A549 (cell line): Measurements from ENCODE around the gene HTR6. TPM values are rescaled to one million over a fixed set of nuclear protein-coding genes. Genes with fewer than 3 reads are reported as not detected.
"Not testable (repeated sequence)": the region's sequence is repeated elsewhere in the genome, so short reads cannot be mapped to it uniquely, and the experiment has no call there.

Experiments used
- ATAC-seq, 2 experiments: fragments of 200-7000 bp in 1 of 2; fragments of >200 bp in 1 of 2; cut with Nextera tagmentation in 1 of 2; cut with Tn5 transposase in 1 of 2; 3 replicates each; pipeline versions ENCODE4 v1.8.0 to v1.9.1; 2018 to 2020; ENCODE audit warnings: mild to moderate bottlenecking in 1 of 2, moderate library complexity in 1 of 2
- CTCF ChIA-PET: fragments of 300-600 bp; sonication (Branson Sonifier 250); formaldehyde crosslinking; extraction: SDS; loops from one replicate; lab custom pipeline; 2021; ENCODE audit warnings: antibody characterized with exemption, inconsistent platforms; lab: Yijun Ruan, JAX
- POLR2A ChIA-PET: fragments of 350-600 bp; formaldehyde crosslinking; extraction: SDS; loops from one replicate; lab custom pipeline; 2021; ENCODE audit warnings: antibody characterized with exemption, inconsistent platforms; lab: Yijun Ruan, JAX
- DNase-seq, 2 experiments: peaks; one replicate each; pipeline versions ENCODE4 v3.0.0 to v3.0.0-alpha.2; 2011 to 2016; ENCODE audit warnings: low read depth in 1 of 2, low spot score in 1 of 2
- FAIRE-seq: peaks from 2 replicates; lab custom pipeline; 2011; peaks lifted over from hg19 to GRCh38; lab: Jason Lieb, UNC
- H3K27ac ChIP-seq, 2 experiments: fragments of >200 bp; sonication (Bioruptor Twin); formaldehyde crosslinking; 3 replicates each; pipeline ENCODE4 v1.5.1; 2016 to 2017
- H3K4me1 ChIP-seq: fragments of >200 bp; sonication (Bioruptor Twin); formaldehyde crosslinking; 3 replicates; pipeline ENCODE4 v1.6.1; 2016
- H3K4me2 ChIP-seq: fragments of >200 bp; sonication (Bioruptor Twin); formaldehyde crosslinking; 3 replicates; pipeline ENCODE4 v1.6.1; 2016
- H3K4me3 ChIP-seq: fragments of >200 bp; sonication (Bioruptor Twin); formaldehyde crosslinking; 3 replicates; pipeline ENCODE4 v1.5.1; 2016
- H3K9me3 ChIP-seq: fragments of >200 bp; sonication (Bioruptor Twin); formaldehyde crosslinking; 3 replicates; pipeline ENCODE4 v1.6.1; 2016
- CBX8 ChIP-seq: fragments of 200-600 bp; sonication (generic); IDR thresholded peaks from 2 replicates; pipeline ENCODE4 v1.6.1; 2016
- CEBPB ChIP-seq, 2 experiments: fragments of >200 bp in 1 of 2; sonication (Bioruptor Twin) in 1 of 2; formaldehyde crosslinking in 1 of 2; IDR thresholded peaks; 2 replicates each; pipeline ENCODE4 v1.6.1; 2012 to 2016
- EHF ChIP-seq: fragments of 250-450 bp; sonication (Bioruptor Pico); IDR thresholded peaks from 2 replicates; pipeline ENCODE4 v1.5.0; 2020; ENCODE audit warnings: mild to moderate bottlenecking
- EHMT2 ChIP-seq: fragments of 200-600 bp; sonication (generic); IDR thresholded peaks from 2 replicates; pipeline ENCODE4 v1.6.1; 2016; ENCODE audit warnings: antibody characterized with exemption, low read depth, mild to moderate bottlenecking, moderate library complexity
- EP300 ChIP-seq, 2 experiments: fragments of >200 bp; sonication (Bioruptor Twin); formaldehyde crosslinking; IDR thresholded peaks; 2 replicates in 1 of 2; 3 replicates in 1 of 2; pipeline ENCODE4 v1.6.1; 2016 to 2017
- ESRRA ChIP-seq: fragments of 150-350 bp; IDR thresholded peaks from 2 replicates; pipeline ENCODE4 v1.6.1; 2014; ENCODE audit warnings: mild to moderate bottlenecking, low read length, borderline replicate concordance
- FOXS1 ChIP-seq: fragments of 250-450 bp; sonication (Bioruptor Pico); IDR thresholded peaks from 2 replicates; pipeline ENCODE4 v1.5.0; 2020; ENCODE audit warnings: mild to moderate bottlenecking, moderate library complexity
- GATA3 ChIP-seq: IDR thresholded peaks from 2 replicates; pipeline ENCODE4 v1.6.1; 2012; ENCODE audit warnings: borderline replicate concordance
- HOXA7 ChIP-seq: fragments of 250-450 bp; sonication (Bioruptor Pico); IDR thresholded peaks from 2 replicates; pipeline ENCODE4 v1.5.0; 2020; ENCODE audit warnings: mild to moderate bottlenecking, moderate library complexity
- HOXB13 ChIP-seq: fragments of 250-450 bp; sonication (Bioruptor Pico); IDR thresholded peaks from 2 replicates; pipeline ENCODE4 v1.5.0; 2020; ENCODE audit warnings: low read depth, mild to moderate bottlenecking, moderate library complexity
- JUN ChIP-seq, 2 experiments: fragments of >200 bp; sonication (Bioruptor Twin); formaldehyde crosslinking; IDR thresholded peaks; 2 replicates in 1 of 2; 3 replicates in 1 of 2; pipeline ENCODE4 v1.6.1; 2016 to 2017
- JUNB ChIP-seq: fragments of >200 bp; sonication (Bioruptor Twin); formaldehyde crosslinking; IDR thresholded peaks from 2 replicates; pipeline ENCODE4 v1.6.1; 2016
- KDM5A ChIP-seq: fragments of 200-600 bp; sonication (generic); IDR thresholded peaks from 2 replicates; pipeline ENCODE4 v1.6.1; 2016; ENCODE audit warnings: antibody characterized with exemption, mild to moderate bottlenecking
- NFE2L2 ChIP-seq: fragments of 150-350 bp; conservative IDR thresholded peaks from 2 replicates; pipeline ENCODE4 v1.6.1; 2014; ENCODE audit warnings: low read length
- NPAS2 ChIP-seq: fragments of 250-450 bp; sonication (Bioruptor Pico); IDR thresholded peaks from 2 replicates; pipeline ENCODE4 v1.8.0; 2022; ENCODE audit warnings: mild to moderate bottlenecking, moderate library complexity, borderline replicate concordance
- PBX3 ChIP-seq: IDR thresholded peaks from 2 replicates; pipeline ENCODE4 v1.6.1; 2012
- RAD21 ChIP-seq, 2 experiments: fragments of >200 bp in 1 of 2; sonication (Bioruptor Twin) in 1 of 2; formaldehyde crosslinking in 1 of 2; IDR thresholded peaks in 1 of 2; conservative IDR thresholded peaks in 1 of 2; 2 replicates in 1 of 2; 3 replicates in 1 of 2; pipeline ENCODE4 v1.6.1; 2012 to 2018; ENCODE audit warnings: inconsistent platforms in 1 of 2
- RCOR1 ChIP-seq: fragments of 150-350 bp; IDR thresholded peaks from 2 replicates; pipeline ENCODE4 v1.6.1; 2014; ENCODE audit warnings: antibody characterized with exemption, low read length, low read depth
- SMC3 ChIP-seq: fragments of >200 bp; sonication (Bioruptor Twin); formaldehyde crosslinking; IDR thresholded peaks from 3 replicates; pipeline ENCODE4 v1.6.1; 2018; ENCODE audit warnings: inconsistent platforms
- TP53 ChIP-seq: fragments of 250-450 bp; sonication (Bioruptor Pico); IDR thresholded peaks from 2 replicates; pipeline ENCODE4 v1.5.0; 2021; ENCODE audit warnings: mild to moderate bottlenecking, moderate library complexity
- ZSCAN20 ChIP-seq: fragments of 250-450 bp; sonication (Bioruptor Pico); IDR thresholded peaks from 2 replicates; pipeline ENCODE4 v1.8.0; 2022; ENCODE audit warnings: mild to moderate bottlenecking, moderate library complexity
- WGBS: methylation state at CpG from one replicate; pipeline ENCODE4 v1.1.6; 2017; ENCODE audit errors: missing lambda C conversion rate; 5-methylcytosine and 5-hydroxymethylcytosine counted together
- polyA plus RNA-seq, 4 experiments: library from polyadenylated mRNA; depleted of rRNA in 3 of 4; stranded (reverse); fragments of >200 nt; fragmentation: RNase III in 1 of 4; extraction: RNeasy Plus Mini Kit Qiagen cat#74134 plus additional on column Dnase treatment in 1 of 4; gene quantifications; 2 replicates in 3 of 4; 3 replicates in 1 of 4; pipeline ENCODE4 v1.2.3, GENCODE V29; 2011 to 2017

The HTR6 gene
- polyA plus RNA-seq, 2 of the 4 experiments (the other 2 are of a cell fraction): 0.21 TPM; not detected in 1

- ATAC-seq (no peak), FAIRE-seq (no peak), DNase-seq (no peak)
- H3K4me2 ChIP-seq: no peak overlapping the region
- CTCF ChIA-PET: interaction anchor here (1.6 kb wide), 1 partner anchor 25 kb away, joined by 6 read pairs; no protein-coding TSS in a partner anchor
- POLR2A ChIA-PET: no interaction called here
- H3K4me1 ChIP-seq: no peaks in the 10 kb centered on the region
- no peak overlapping the region for H3K4me3 ChIP-seq
- WGBS: 94% methylated on average over 4 of the region's 4 CpGs
- no peak for TF ChIP-seq EP300 (IDR thresholded peaks at IDR 0.05)
- no peak for TF ChIP-seq FOXS1 (CRISPR knock-in tag)
- no peak for TF ChIP-seq CBX8
- TF ChIP-seq KDM5A: no peak
- no peak for TF ChIP-seq NFE2L2
- no peak for TF ChIP-seq HOXA7
- no peak for TF ChIP-seq ESRRA
- TF ChIP-seq JUN (IDR thresholded peaks at IDR 0.05): no peak
- TF ChIP-seq NPAS2 (CRISPR knock-in tag): no peak
- TF ChIP-seq SMC3: no peak
- no peaks in the 10 kb centered on the region for H3K9me3 ChIP-seq
- no peak overlapping the region for H3K27ac ChIP-seq
These were observed 35.3 kb upstream of the HTR6 start for GRCh38 chr1:19629357-19629756.

- H3K4me2 ChIP-seq, DNase-seq, POLR2A ChIA-PET, H3K27ac ChIP-seq, ATAC-seq, H3K4me3 ChIP-seq, H3K4me1 ChIP-seq, FAIRE-seq, H3K9me3 ChIP-seq: not testable (repeated sequence)
- 88% methylated on average over 1 of the region's 1 CpG for WGBS
- CTCF ChIA-PET: interaction anchor here (1.0 to 1.2 kb wide), 4 partner anchors 11 to 142 kb away, joined by 3 to 6 read pairs (median 4); no protein-coding TSS in a partner anchor
These were observed 34.5 kb upstream of the HTR6 start for GRCh38 chr1:19630192-19630591.

GRCh38 chr1:19630720-19631395 lies 33.8 kb upstream of the HTR6 start:
- POLR2A ChIA-PET: no interaction called here
- ATAC-seq (no peak), FAIRE-seq (no peak)

GRCh38 chr1:19632211-19632610 lies 32.5 kb upstream of the HTR6 start:
- Histone ChIP-seq H3K4me2 (no peak overlapping the region), H3K27ac (no peak overlapping the region), H3K9me3 (no peaks in the 10 kb centered on the region), H3K4me3 (no peak overlapping the region), H3K4me1 (peaks cover 7% of the 10 kb centered on the region; the same call in 2 of the 3 replicates)
- TF ChIP-seq PBX3 (no peak), CEBPB (IDR thresholded peaks at IDR 0.05) (no peak), HOXB13 (CRISPR knock-in tag) (no peak), RCOR1 (no peak), TP53 (CRISPR knock-in tag) (no peak), RAD21 (conservative IDR thresholded peaks at IDR 0.05 in 1 of 2, IDR thresholded peaks at IDR 0.05 in 1 of 2) (no peak), GATA3 (no peak)
- ChIA-PET CTCF (interaction anchor here (0.6 kb wide), 1 partner anchor 48 kb away, joined by 3 read pairs; no protein-coding TSS in a partner anchor), POLR2A (no interaction called here)
- 94% methylated on average over 2 of the region's 2 CpGs for WGBS
- FAIRE-seq (no peak), DNase-seq (no peak), ATAC-seq (no peak)

More at GRCh38 chr1:19630720-19631395, 33.8 kb upstream of the HTR6 start:
- TF ChIP-seq ZSCAN20 (CRISPR knock-in tag): no peak
- no peak for TF ChIP-seq NPAS2 (CRISPR knock-in tag)
- TF ChIP-seq EHMT2: no peak
- TF ChIP-seq JUNB: no peak
- no peak for TF ChIP-seq EHF
- Histone ChIP-seq H3K4me1 (peaks cover 4% of the 10 kb centered on the region; the same call in 2 of the 3 replicates), H3K4me3 (no peak overlapping the region), H3K27ac (no peak overlapping the region), H3K4me2 (no peak overlapping the region), H3K9me3 (no peaks in the 10 kb centered on the region)
- WGBS: 85% methylated on average over 6 of the region's 6 CpGs
- DNase-seq: no peak
- CTCF ChIA-PET: interaction anchor here (0.6 to 1.2 kb wide), 6 partner anchors 11 to 448 kb away, joined by 3 to 6 read pairs (median 3); no protein-coding TSS in a partner anchor
